HEK293 (cell line): ENCODE measurements around the gene KPNA1.
"Not testable (repeated sequence)": the region's sequence is repeated elsewhere in the genome, so short reads cannot be mapped to it uniquely, and the experiment has no call there.

Source experiments
- CTCF ChIA-PET: fragments of 350-600 bp; formaldehyde crosslinking; extraction: SDS; loops from one replicate; lab custom pipeline; 2021; ENCODE audit warnings: antibody characterized with exemption; lab: Yijun Ruan, JAX
- POLR2A ChIA-PET: fragments of 300-600 bp; formaldehyde crosslinking; extraction: SDS; loops from one replicate; lab custom pipeline; 2020; ENCODE audit warnings: antibody characterized with exemption, inconsistent platforms; lab: Yijun Ruan, JAX
- H3K27ac ChIP-seq: fragments of 200-500 bp; sonication (Bioruptor generic); 2 replicates; pipeline ENCODE4 v1.5.1; 2014; ENCODE audit warnings: low read depth, low read length, control low read depth, inconsistent platforms; ENCODE audit errors: extremely low read depth
- H3K36me3 ChIP-seq, 2 experiments: fragments of 200-500 bp in 1 of 2; sonication (Bioruptor generic) in 1 of 2; 1 replicate in 1 of 2; 2 replicates in 1 of 2; pipeline ENCODE4 v1.5.1; 2014 to 2017; ENCODE audit warnings: inconsistent platforms in 2 of 2, low read length in 2 of 2; ENCODE audit not compliant: control insufficient read depth in 2 of 2, insufficient read depth in 1 of 2
- H3K4me1 ChIP-seq: fragments of 200-500 bp; sonication (Bioruptor generic); 2 replicates; pipeline ENCODE4 v1.5.1; 2014; ENCODE audit warnings: mild to moderate bottlenecking, low read length, inconsistent platforms; ENCODE audit not compliant: control insufficient read depth, insufficient read depth
- H3K4me3 ChIP-seq: 2 replicates; pipeline ENCODE4 v1.5.1; 2011; ENCODE audit warnings: low read depth, mild to moderate bottlenecking, control low read depth, low read length, moderate library complexity
- H3K9me3 ChIP-seq: fragments of 200-500 bp; sonication (Bioruptor generic); 2 replicates; pipeline ENCODE4 v1.5.1; 2014; ENCODE audit warnings: low read depth, low read length, inconsistent platforms; ENCODE audit not compliant: control insufficient read depth, insufficient read depth
- BCL11A ChIP-seq: fragments of 450-650 bp; formaldehyde crosslinking; IDR thresholded peaks from 2 replicates; pipeline ENCODE4 v1.5.1; 2016; ENCODE audit warnings: low read depth, missing biosample characterization, missing genetic modification characterization
- HOXD13 ChIP-seq: sonication (generic); formaldehyde crosslinking; IDR thresholded peaks from 2 replicates; pipeline ENCODE4 v1.8.0; 2022; ENCODE audit warnings: missing genetic modification reagents, borderline replicate concordance
- KLF16 ChIP-seq: fragments of 450-650 bp; formaldehyde crosslinking; IDR thresholded peaks from 2 replicates; pipeline ENCODE4 v1.5.1; 2017; ENCODE audit warnings: missing biosample characterization, missing genetic modification characterization
- KLF7 ChIP-seq: fragments of 450-650 bp; formaldehyde crosslinking; IDR thresholded peaks from 2 replicates; pipeline ENCODE4 v1.5.1; 2016; ENCODE audit warnings: missing biosample characterization, missing genetic modification characterization, borderline replicate concordance
- MYNN ChIP-seq: fragments of 450-650 bp; formaldehyde crosslinking; IDR thresholded peaks from 2 replicates; pipeline ENCODE4 v1.5.1; 2016; ENCODE audit warnings: missing biosample characterization, missing genetic modification characterization, borderline replicate concordance
- PBX3 ChIP-seq: sonication (generic); formaldehyde crosslinking; IDR thresholded peaks from 2 replicates; pipeline ENCODE4 v1.8.1; 2022; ENCODE audit warnings: mild to moderate bottlenecking, moderate library complexity, missing genetic modification reagents
- SALL2 ChIP-seq: fragments of 450-650 bp; formaldehyde crosslinking; IDR thresholded peaks from 2 replicates; pipeline ENCODE4 v1.5.0; 2017; ENCODE audit warnings: missing biosample characterization, mild to moderate bottlenecking, missing genetic modification characterization, borderline replicate concordance
- SETDB1 ChIP-seq: IDR thresholded peaks from one replicate; pipeline ENCODE4 v1.6.1; 2017; ENCODE audit warnings: mild to moderate bottlenecking, low read length, moderate library complexity, mixed read lengths; ENCODE audit not compliant: insufficient read length
- ZBTB48 ChIP-seq: fragments of 450-650 bp; formaldehyde crosslinking; IDR thresholded peaks from 2 replicates; pipeline ENCODE4 v1.5.1; 2016; ENCODE audit warnings: missing biosample characterization, missing genetic modification characterization
- ZBTB49 ChIP-seq: fragments of 450-650 bp; formaldehyde crosslinking; IDR thresholded peaks from 2 replicates; pipeline ENCODE4 v1.5.1; 2016; ENCODE audit warnings: missing biosample characterization, missing genetic modification characterization, low read depth
- ZFP69B ChIP-seq: fragments of 450-650 bp; formaldehyde crosslinking; IDR thresholded peaks from 2 replicates; pipeline ENCODE4 v1.5.1; 2016; ENCODE audit warnings: missing biosample characterization, missing genetic modification characterization
- ZNF184 ChIP-seq: fragments of 450-650 bp; IDR thresholded peaks from 2 replicates; pipeline ENCODE4 v1.5.1; 2018; ENCODE audit warnings: missing biosample characterization, mild to moderate bottlenecking, missing genetic modification characterization
- ZNF426 ChIP-seq: fragments of 450-650 bp; formaldehyde crosslinking; IDR thresholded peaks from 2 replicates; pipeline ENCODE4 v1.5.1; 2017; ENCODE audit warnings: missing biosample characterization, missing genetic modification characterization, mild to moderate bottlenecking, inconsistent platforms, moderate library complexity
- ZNF449 ChIP-seq: fragments of 450-650 bp; formaldehyde crosslinking; IDR thresholded peaks from 2 replicates; pipeline ENCODE4 v1.5.1; 2017; ENCODE audit warnings: missing biosample characterization, mild to moderate bottlenecking, missing genetic modification characterization, moderate library complexity
- ZNF501 ChIP-seq: fragments of 450-650 bp; formaldehyde crosslinking; IDR thresholded peaks from 2 replicates; pipeline ENCODE4 v1.5.1; 2016; ENCODE audit warnings: missing biosample characterization, missing genetic modification characterization
- ZNF549 ChIP-seq: fragments of 450-650 bp; IDR thresholded peaks from 2 replicates; pipeline ENCODE4 v1.5.1; 2018; ENCODE audit warnings: missing biosample characterization, missing genetic modification characterization, mild to moderate bottlenecking, inconsistent platforms, moderate library complexity
- ZNF664 ChIP-seq: fragments of 450-650 bp; formaldehyde crosslinking; IDR thresholded peaks from 2 replicates; pipeline ENCODE4 v1.5.1; 2016; ENCODE audit warnings: missing biosample characterization, missing genetic modification characterization
- ZNF768 ChIP-seq: fragments of 450-650 bp; formaldehyde crosslinking; IDR thresholded peaks from 2 replicates; pipeline ENCODE4 v1.5.1; 2018; ENCODE audit warnings: missing biosample characterization, mild to moderate bottlenecking, missing genetic modification characterization
- ZNF791 ChIP-seq: fragments of 450-650 bp; formaldehyde crosslinking; IDR thresholded peaks from 2 replicates; pipeline ENCODE4 v1.5.1; 2016; ENCODE audit warnings: missing biosample characterization, missing genetic modification characterization
- ZSCAN16 ChIP-seq: fragments of 450-650 bp; formaldehyde crosslinking; IDR thresholded peaks from 2 replicates; pipeline ENCODE4 v1.5.1; 2016; ENCODE audit warnings: missing biosample characterization, missing genetic modification characterization

KPNA1 gene

GRCh38 chr3:122443762-122444490 lies 70.8 kb downstream of the KPNA1 start:
- H3K4me1 ChIP-seq, H3K4me3 ChIP-seq, POLR2A ChIA-PET, H3K9me3 ChIP-seq, H3K27ac ChIP-seq: not testable (repeated sequence)
- TF ChIP-seq SETDB1: peak; percentile 28
- H3K36me3 ChIP-seq: peaks cover 7 to 74% of the 10 kb centered on the region in 2 experiments
- CTCF ChIA-PET: interaction anchor here (1.0 kb wide), 1 partner anchor 11 kb away, joined by 3 read pairs; no protein-coding TSS in a partner anchor

GRCh38 chr3:122443090-122443489 lies 71.6 kb downstream of the KPNA1 start:
- no peak for TF ChIP-seq KLF16
- TF ChIP-seq ZBTB49 (tag by site-specific recombination): no peak
- no peak for TF ChIP-seq ZFP69B (tag by site-specific recombination)
- no peak for TF ChIP-seq ZNF791
- no peak for TF ChIP-seq KLF7 (tag by site-specific recombination)
- no peak for TF ChIP-seq HOXD13 (CRISPR knock-in tag)
- no peak for TF ChIP-seq ZNF768
- no peak for TF ChIP-seq ZSCAN16
- TF ChIP-seq ZNF501 (tag by site-specific recombination): no peak
- no peak for TF ChIP-seq ZNF184 (tag by site-specific recombination)
- no peak for TF ChIP-seq ZBTB48
- TF ChIP-seq PBX3: no peak
- TF ChIP-seq ZNF549 (tag by site-specific recombination): no peak
- H3K9me3 ChIP-seq: no peaks in the 10 kb centered on the region
- H3K27ac ChIP-seq: no peak overlapping the region
- H3K4me1 ChIP-seq: no peaks in the 10 kb centered on the region
- H3K4me3 ChIP-seq: no peak overlapping the region
- peaks cover 12 to 75% of the 10 kb centered on the region in 2 experiments for H3K36me3 ChIP-seq
- ChIA-PET POLR2A (no interaction called here), CTCF (no interaction called here)

- H3K4me3 ChIP-seq: no peak overlapping the region
- H3K27ac ChIP-seq: no peak overlapping the region
- H3K36me3 ChIP-seq: peaks cover 23 to 91% of the 10 kb centered on the region in 2 experiments
- POLR2A ChIA-PET: no interaction called here
- H3K9me3 ChIP-seq: no peaks in the 10 kb centered on the region
- H3K4me1 ChIP-seq: no peaks in the 10 kb centered on the region
- TF ChIP-seq ZNF426 (tag by site-specific recombination) (no peak), BCL11A (tag by site-specific recombination) (no peak), SALL2 (no peak), ZNF449 (no peak), ZNF664 (tag by site-specific recombination) (no peak), MYNN (tag by site-specific recombination) (no peak)
- CTCF ChIA-PET: no interaction called here
Observed at GRCh38 chr3:122435950-122436349, 78.8 kb downstream of the KPNA1 start.
